Activated naive CD4-positive, alpha-beta T cell treated with anti-CD3 and anti-CD28 coated beads for 36 hours (primary cell): ENCODE data around the gene SDR39U1. TPM values are rescaled to one million over a fixed set of nuclear protein-coding genes. Genes with fewer than 3 reads are reported as not detected.

Experiments
- CTCF ChIA-PET: fragments of 350-600 bp; sonication (Branson Sonifier 250); formaldehyde crosslinking; loops from one replicate; lab custom pipeline; 2021; ENCODE audit warnings: antibody characterized with exemption; lab: Charles Lee
- DNase-seq: peaks from one replicate; pipeline ENCODE4 v3.0.0-alpha.2; 2020
- H3K27ac Mint-ChIP-seq: one replicate; pipeline ENCODE4 v1.8.0; 2021; ENCODE audit warnings: mild to moderate bottlenecking, mixed read lengths
- H3K27me3 Mint-ChIP-seq: one replicate; pipeline ENCODE4 v1.8.0; 2021; ENCODE audit warnings: low read depth, mixed read lengths
- H3K36me3 Mint-ChIP-seq: one replicate; pipeline ENCODE4 v1.8.0; 2021; ENCODE audit warnings: low read depth, mixed read lengths
- H3K4me1 Mint-ChIP-seq: one replicate; pipeline ENCODE4 v1.8.0; 2021; ENCODE audit warnings: low read depth, mixed read lengths
- H3K4me3 Mint-ChIP-seq: one replicate; pipeline ENCODE4 v1.8.0; 2021; ENCODE audit warnings: mild to moderate bottlenecking, moderate library complexity, mixed read lengths
- H3K9me3 Mint-ChIP-seq: one replicate; pipeline ENCODE4 v1.8.0; 2021; ENCODE audit warnings: mixed read lengths
- intact Hi-C: fragments of 100-400 bp; cut with micrococcal nuclease; formaldehyde crosslinking; loops from one replicate; pipeline ENCODE4 v1.15.1; 2023
- total RNA-seq, 2 experiments: library from RNA; stranded (reverse); gene quantifications; one replicate each; pipeline ENCODE4 v1.2.3, GENCODE V29; 2021

The SDR39U1 gene
- total RNA-seq, 2 experiments from 2014 or later = 70.5 to 72.4 TPM

GRCh38 chr14:24390701-24391468, 51.7 kb downstream of the SDR39U1 start:
- no peak overlapping the region for H3K27ac Mint-ChIP-seq
- H3K4me1 Mint-ChIP-seq = no peaks in the 10 kb centered on the region
- H3K9me3 Mint-ChIP-seq = no peaks in the 10 kb centered on the region
- intact Hi-C loops = no loop called here
- DNase-seq = no peak
- H3K4me3 Mint-ChIP-seq = no peak overlapping the region
- CTCF ChIA-PET = interaction anchor here (0.9 to 2.8 kb wide), 3 partner anchors 26 to 58 kb away, joined by 3 to 9 read pairs (median 4); no protein-coding TSS in a partner anchor
- no peaks in the 10 kb centered on the region for H3K27me3 Mint-ChIP-seq
- H3K36me3 Mint-ChIP-seq = no peaks in the 10 kb centered on the region

Other genes with a start within 250 kb of the SDR39U1 start
- gene TM9SF1, start 247.3 kb downstream of the SDR39U1 start, total RNA-seq = 10 to 100 TPM; 14.7 to 15.1 TPM
- not detected for gene TSSK4, start 237.1 kb downstream of the SDR39U1 start, total RNA-seq
- gene CHMP4A, start 229.3 kb downstream of the SDR39U1 start, total RNA-seq = 10 to 100 TPM; 65.2 to 66.5 TPM
- gene MDP1, start 226.7 kb downstream of the SDR39U1 start, total RNA-seq = 10 to 100 TPM; 10.2 to 13.6 TPM
- 100 to 1,000 TPM; 172 to 196 TPM for gene NEDD8, start 210.4 kb downstream of the SDR39U1 start, total RNA-seq
- 10 to 100 TPM; 60.5 to 63.7 TPM for gene GMPR2, start 209.8 kb downstream of the SDR39U1 start, total RNA-seq
- gene TINF2, start 200.2 kb downstream of the SDR39U1 start, total RNA-seq = 100 to 1,000 TPM; 117 to 128 TPM
- gene TGM1, start 179.6 kb downstream of the SDR39U1 start, total RNA-seq = 10 to 100 TPM; 13.5 to 13.8 TPM
- 10 to 100 TPM; 74.9 to 76.2 TPM for gene RABGGTA, start 171.2 kb downstream of the SDR39U1 start, total RNA-seq
- 10 to 100 TPM; 11.8 to 13.8 TPM for gene DHRS1, start 143.0 kb downstream of the SDR39U1 start, total RNA-seq
- gene NOP9, start 142.9 kb downstream of the SDR39U1 start, total RNA-seq = 10 to 100 TPM; 24.8 to 26.4 TPM
- gene CIDEB, start 134.8 kb downstream of the SDR39U1 start, total RNA-seq = 10 to 100 TPM; 10.9 to 15.1 TPM
- gene LTB4R2, start 132.6 kb downstream of the SDR39U1 start, total RNA-seq = 10 to 100 TPM; 12.2 to 12.8 TPM
- gene LTB4R, start 131.3 kb downstream of the SDR39U1 start, total RNA-seq = 10 to 100 TPM; 10.6 to 11.4 TPM
- 1 to 10 TPM; 1.6 to 2.4 TPM for gene ADCY4, start 107.7 kb downstream of the SDR39U1 start, total RNA-seq
- 1 to 10 TPM; 5.9 to 7.6 TPM for gene RIPK3, start 102.8 kb downstream of the SDR39U1 start, total RNA-seq
- under 1 TPM in 1 of 2 experiments, not detected in 1; 0.15 TPM for gene NFATC4, start 74.6 kb downstream of the SDR39U1 start, total RNA-seq
- gene NYNRIN, start 43.8 kb downstream of the SDR39U1 start, total RNA-seq = under 1 TPM in 1 of 2 experiments, not detected in 1; 0.02 TPM
- gene CBLN3, start 13.1 kb downstream of the SDR39U1 start, total RNA-seq = 1 to 10 TPM; 7.7 to 8.6 TPM
- gene KHNYN, start 12.8 kb downstream of the SDR39U1 start, total RNA-seq = 10 to 100 TPM; 59.8 to 62.5 TPM
- 1 to 10 TPM; 1.2 to 2.1 TPM for gene CMA1, start 65.5 kb upstream of the SDR39U1 start, total RNA-seq
- under 1 TPM; 0.31 to 0.35 TPM for gene CTSG, start 133.5 kb upstream of the SDR39U1 start, total RNA-seq
- 10 to 100 TPM; 81.3 to 86.1 TPM for gene GZMH, start 166.9 kb upstream of the SDR39U1 start, total RNA-seq
- 100 to 1,000 TPM; 811 to 864 TPM for gene GZMB, start 191.4 kb upstream of the SDR39U1 start, total RNA-seq